Activated T-cell treated with anti-CD3 and anti-CD28 coated beads, Interleukin-2, amount 50 U/mL, for 1 hour (primary cell): ENCODE measurements around the gene PTPRM.

Source experiments
- DNase-seq: peaks from one replicate; pipeline ENCODE4 v3.0.0-alpha.2; 2020

The PTPRM gene

GRCh38 chr18:8351161-8351560 is 784.0 kb downstream of the PTPRM start:
- no peak for DNase-seq

GRCh38 chr18:8354304-8354703 is 787.2 kb downstream of the PTPRM start:
- DNase-seq = no peak

GRCh38 chr18:8356001-8356400 is 788.9 kb downstream of the PTPRM start:
- no peak for DNase-seq

GRCh38 chr18:8357320-8357719 is 790.2 kb downstream of the PTPRM start:
- no peak for DNase-seq

GRCh38 chr18:8358033-8358765 is 791.1 kb downstream of the PTPRM start:
- DNase-seq = no peak

GRCh38 chr18:8359076-8359475 is 792.0 kb downstream of the PTPRM start:
- DNase-seq = no peak

- no peak for DNase-seq
Observed at GRCh38 chr18:8359481-8359880, 792.4 kb downstream of the PTPRM start.

- no peak for DNase-seq
Observed at GRCh38 chr18:8361941-8362471, 794.9 kb downstream of the PTPRM start.

- no peak for DNase-seq
Observed at GRCh38 chr18:8362863-8363262, 795.7 kb downstream of the PTPRM start.

GRCh38 chr18:8364385-8364784 is 797.3 kb downstream of the PTPRM start:
- DNase-seq = no peak

GRCh38 chr18:8365006-8365405 is 797.9 kb downstream of the PTPRM start:
- no peak for DNase-seq

- DNase-seq = no peak
Observed at GRCh38 chr18:8365528-8365927, 798.4 kb downstream of the PTPRM start.

- DNase-seq = no peak
Observed at GRCh38 chr18:8366070-8366469, 799.0 kb downstream of the PTPRM start.

- DNase-seq = no peak
Observed at GRCh38 chr18:8366656-8367055, 799.5 kb downstream of the PTPRM start.

- DNase-seq = peak; percentile 22
Observed at GRCh38 chr18:8367217-8367988, 800.3 kb downstream of the PTPRM start.

GRCh38 chr18:8368512-8369217 is 801.5 kb downstream of the PTPRM start:
- no peak for DNase-seq

- DNase-seq = no peak
Observed at GRCh38 chr18:8373486-8373885, 806.4 kb downstream of the PTPRM start.

GRCh38 chr18:8374676-8375075 is 807.6 kb downstream of the PTPRM start:
- DNase-seq = no peak

- no peak for DNase-seq
Observed at GRCh38 chr18:8375249-8375648, 808.1 kb downstream of the PTPRM start.

GRCh38 chr18:8376113-8376512 is 809.0 kb downstream of the PTPRM start:
- no peak for DNase-seq

- DNase-seq = no peak
Observed at GRCh38 chr18:8379187-8379941, 812.2 kb downstream of the PTPRM start.

- no peak for DNase-seq
Observed at GRCh38 chr18:8380006-8380405, 812.9 kb downstream of the PTPRM start.

- no peak for DNase-seq
Observed at GRCh38 chr18:8380926-8381325, 813.8 kb downstream of the PTPRM start.
